Measurements from ENCODE around the gene CLCN1. TPM values are rescaled to one million over a fixed set of nuclear protein-coding genes. Genes with fewer than 3 reads are reported as not detected.

Gene CLCN1
- total RNA-seq, 1 donor from 2014 or later: not detected

- Histone ChIP-seq H3K27ac (no peak overlapping the region), H3K36me3 (no peaks in the 10 kb centered on the region), H3K4me3 (no peak overlapping the region), H3K27me3 (no peaks in the 10 kb centered on the region), H3K4me1 (peaks cover 0 to 8% of the 10 kb centered on the region in 2 donors), H3K9me3 (no peaks in the 10 kb centered on the region)
- DNase-seq (ENCODE audit: low spot score in 2 of 2): no peak
- TF ChIP-seq, protein P1, sequence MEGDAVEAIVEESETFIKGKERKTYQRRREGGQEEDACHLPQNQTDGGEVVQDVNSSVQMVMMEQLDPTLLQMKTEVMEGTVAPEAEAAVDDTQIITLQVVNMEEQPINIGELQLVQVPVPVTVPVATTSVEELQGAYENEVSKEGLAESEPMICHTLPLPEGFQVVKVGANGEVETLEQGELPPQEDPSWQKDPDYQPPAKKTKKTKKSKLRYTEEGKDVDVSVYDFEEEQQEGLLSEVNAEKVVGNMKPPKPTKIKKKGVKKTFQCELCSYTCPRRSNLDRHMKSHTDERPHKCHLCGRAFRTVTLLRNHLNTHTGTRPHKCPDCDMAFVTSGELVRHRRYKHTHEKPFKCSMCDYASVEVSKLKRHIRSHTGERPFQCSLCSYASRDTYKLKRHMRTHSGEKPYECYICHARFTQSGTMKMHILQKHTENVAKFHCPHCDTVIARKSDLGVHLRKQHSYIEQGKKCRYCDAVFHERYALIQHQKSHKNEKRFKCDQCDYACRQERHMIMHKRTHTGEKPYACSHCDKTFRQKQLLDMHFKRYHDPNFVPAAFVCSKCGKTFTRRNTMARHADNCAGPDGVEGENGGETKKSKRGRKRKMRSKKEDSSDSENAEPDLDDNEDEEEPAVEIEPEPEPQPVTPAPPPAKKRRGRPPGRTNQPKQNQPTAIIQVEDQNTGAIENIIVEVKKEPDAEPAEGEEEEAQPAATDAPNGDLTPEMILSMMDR (IDR thresholded peaks at IDR 0.05): no peak
- intact Hi-C loops (cut with DNase I): no loop called here
Measured at GRCh38 chr7:143358626-143359025, 42.7 kb downstream of the CLCN1 start.

DNA sequence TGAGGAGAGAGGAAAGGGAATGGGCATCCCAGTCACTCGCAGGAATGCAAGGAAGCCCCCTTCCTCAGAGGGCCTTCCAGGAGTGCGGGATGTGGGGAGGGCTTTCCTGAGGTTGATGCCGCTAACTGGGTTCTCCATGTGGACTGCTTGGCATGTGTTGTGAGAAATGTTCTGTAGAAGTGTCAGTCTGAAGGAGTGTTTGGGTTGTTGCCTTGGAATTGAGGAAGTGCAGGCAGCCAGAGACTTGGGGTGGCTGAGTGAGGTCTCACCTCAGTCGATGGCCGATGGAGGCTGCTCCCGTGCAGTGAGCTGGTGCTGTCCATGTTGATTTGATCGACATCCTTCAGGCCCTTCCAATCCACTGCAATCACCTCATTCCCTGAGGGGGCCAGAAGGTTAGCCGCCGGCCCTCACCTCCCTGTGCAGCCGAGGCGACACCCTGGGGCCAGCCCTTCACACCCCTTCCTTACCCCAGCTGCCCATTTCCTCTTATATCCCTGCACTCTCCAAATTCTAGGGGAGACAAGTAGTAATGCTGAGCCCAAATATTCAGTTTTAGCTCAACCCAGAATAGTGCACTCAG is 44.0 kb downstream of the CLCN1 start:
- Histone ChIP-seq H3K4me1 (peaks cover 0 to 8% of the 10 kb centered on the region in 2 donors), H3K36me3 (no peaks in the 10 kb centered on the region), H3K9me3 (no peaks in the 10 kb centered on the region), H3K27ac (no peak overlapping the region), H3K4me3 (no peak overlapping the region), H3K27me3 (no peaks in the 10 kb centered on the region)
- no peak for DNase-seq (ENCODE audit: low spot score in 2 of 2)
- intact Hi-C loops (cut with DNase I): loop anchor here (5.0 kb wide), 1 partner anchor 57 kb away; no protein-coding TSS in a partner anchor
- TF ChIP-seq, protein P1 (IDR thresholded peaks at IDR 0.05): no peak

DNA sequence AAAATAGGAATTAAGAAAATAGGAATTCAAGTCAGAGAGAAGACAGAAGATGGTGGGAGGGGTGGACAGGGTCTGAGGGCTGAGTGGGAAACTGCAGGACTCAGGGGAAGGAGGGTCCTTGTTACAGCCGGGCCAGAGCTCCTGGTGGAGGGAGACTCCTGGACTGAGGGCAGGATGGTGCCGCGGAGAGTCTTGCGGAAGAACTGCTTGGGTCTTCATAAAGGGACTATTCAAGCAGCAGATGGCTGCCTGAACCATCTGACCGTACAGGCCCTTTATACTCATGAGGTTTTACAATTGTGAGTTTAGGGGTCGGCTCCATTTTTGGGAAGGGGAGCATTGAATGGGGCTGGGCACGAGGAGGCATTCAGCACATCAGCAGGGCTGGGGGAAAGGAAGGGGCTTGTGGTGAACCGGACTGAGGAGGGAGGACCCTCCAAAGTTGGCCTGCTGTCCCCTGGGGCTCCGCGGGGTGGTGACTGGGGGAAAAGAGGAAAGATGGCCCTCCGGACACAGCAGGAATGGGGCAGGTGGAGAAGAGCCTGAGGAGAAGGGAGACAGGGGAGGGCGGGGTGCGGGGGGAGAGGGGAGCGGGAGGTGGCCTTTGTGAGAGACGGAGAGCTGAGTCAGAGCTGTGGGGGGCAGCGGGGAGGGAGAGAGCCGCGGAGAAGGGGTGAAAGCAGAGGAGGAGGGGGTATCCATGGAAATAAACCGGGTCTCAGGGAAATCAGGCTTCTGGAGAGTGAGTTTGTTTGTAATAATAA is 45.1 kb downstream of the CLCN1 start:
- H3K4me1 ChIP-seq: peaks cover 0 to 8% of the 10 kb centered on the region in 2 donors
- no peak for DNase-seq (ENCODE audit: low spot score in 2 of 2)
- TF ChIP-seq, protein P1 (IDR thresholded peaks at IDR 0.05): no peak
- no peaks in the 10 kb centered on the region for H3K27me3 ChIP-seq
- H3K9me3 ChIP-seq: no peaks in the 10 kb centered on the region
- H3K27ac ChIP-seq: no peak overlapping the region
- intact Hi-C loops (cut with DNase I): loop anchor here (5.0 kb wide), 1 partner anchor 56 kb away; no protein-coding TSS in a partner anchor
- H3K36me3 ChIP-seq: no peaks in the 10 kb centered on the region
- H3K4me3 ChIP-seq: peak overlapping the region in 1 of 2 donors; percentile 79

DNA sequence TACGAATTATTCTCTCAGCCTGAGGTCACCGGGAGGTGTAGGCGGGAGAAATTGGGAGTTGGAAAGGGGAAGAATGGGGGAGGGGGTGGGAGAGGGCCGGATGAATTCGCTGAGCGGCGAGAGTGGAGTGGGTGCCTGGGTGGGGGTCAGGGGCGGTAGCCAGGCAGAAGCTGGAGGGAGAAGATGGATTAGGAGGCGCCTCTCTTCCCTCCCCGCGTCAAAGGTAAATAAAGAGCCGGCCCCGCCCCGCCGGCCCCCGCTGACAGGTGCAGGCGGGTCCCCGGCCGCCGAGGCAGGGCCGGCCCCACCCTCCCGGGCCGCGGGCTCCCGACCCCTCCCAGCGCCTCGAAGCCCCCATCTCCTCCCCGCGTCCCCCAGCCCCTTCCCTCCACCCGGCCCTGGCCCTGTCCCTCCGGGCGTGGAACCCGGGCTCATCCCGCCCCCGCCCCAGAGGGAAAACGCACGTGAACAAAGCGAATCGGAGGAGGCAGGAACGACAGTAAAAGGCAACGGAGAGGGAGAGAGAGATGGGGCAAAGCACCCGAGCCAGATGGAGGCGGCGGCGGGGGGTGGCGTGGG is 45.7 kb downstream of the CLCN1 start:
- H3K36me3 ChIP-seq: no peaks in the 10 kb centered on the region
- intact Hi-C loops (cut with DNase I): loop anchor here (1.0 to 5.0 kb wide), 3 partner anchors 18 to 73 kb away; partner anchors contain the start of gene CASP2
- TF ChIP-seq, protein P1 (IDR thresholded peaks at IDR 0.05): no peak
- no peaks in the 10 kb centered on the region for H3K27me3 ChIP-seq
- no peak overlapping the region for H3K27ac ChIP-seq
- peaks cover 0 to 8% of the 10 kb centered on the region in 2 donors for H3K4me1 ChIP-seq
- no peaks in the 10 kb centered on the region for H3K9me3 ChIP-seq
- H3K4me3 ChIP-seq: peak overlapping the region; percentile 69 to 79
- no peak for DNase-seq (ENCODE audit: low spot score in 2 of 2)

- H3K27me3 ChIP-seq: no peaks in the 10 kb centered on the region
- no peaks in the 10 kb centered on the region for H3K36me3 ChIP-seq
- DNase-seq (ENCODE audit: low spot score in 2 of 2): no peak
- H3K27ac ChIP-seq: no peak within 1 kb of the TSS
- TF ChIP-seq, protein P1 (IDR thresholded peaks at IDR 0.05): no peak
- intact Hi-C loops (cut with DNase I): loop anchor here (1.0 to 5.0 kb wide), 3 partner anchors 17 to 74 kb away; partner anchors contain the start of gene CASP2
- H3K4me3 ChIP-seq: peak within 1 kb of the TSS; percentile 69 to 79
- no peaks in the 10 kb centered on the region for H3K9me3 ChIP-seq
- H3K4me1 ChIP-seq: peaks cover 0 to 8% of the 10 kb centered on the region in 2 donors
Measured at GRCh38 chr7:143362131-143363015, 46.5 kb downstream of the CLCN1 start, which contains the start of gene FAM131B. FAM131B (minus strand) TSS chr7:143362713; CDS start chr7:143362603, 110 bp downstream.
